Neural progenitor cell (in vitro differentiated cells): ENCODE measurements around the gene SLC26A8.

Experiments
- EZH2 ChIP-seq: fragments of 200-600 bp; sonication (generic); IDR thresholded peaks from 2 replicates; pipeline ENCODE4 v1.6.1; 2017; ENCODE audit warnings: antibody characterized with exemption, mild to moderate bottlenecking, moderate library complexity
- TF ChIP-seq, protein P1 (sequence below): fragments of 200-600 bp; sonication (generic); IDR thresholded peaks from 2 replicates; pipeline ENCODE4 v1.5.1; 2017; ENCODE audit warnings: antibody characterized with exemption, mild to moderate bottlenecking

DNA sequence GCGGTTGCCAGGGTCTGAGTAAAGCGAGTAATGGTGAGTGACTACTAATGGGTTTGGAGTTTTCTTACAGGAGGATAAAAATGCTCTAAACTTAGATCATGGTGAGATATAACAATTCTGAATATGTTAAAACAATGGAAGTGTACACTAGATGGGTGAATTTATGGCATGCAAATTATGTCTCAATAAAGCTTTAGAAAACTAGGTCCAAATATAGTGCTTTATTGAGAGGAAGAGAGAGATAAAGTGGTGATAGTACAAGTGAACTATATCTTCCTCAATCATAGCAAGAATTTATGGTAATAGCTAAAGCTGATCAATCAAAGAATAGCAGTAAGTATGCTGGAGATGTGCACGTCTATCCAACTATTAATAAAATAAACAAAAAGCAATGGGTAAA is 127.4 kb downstream of the SLC26A8 start:
- TF ChIP-seq EZH2, result no peak
- TF ChIP-seq, protein P1, sequence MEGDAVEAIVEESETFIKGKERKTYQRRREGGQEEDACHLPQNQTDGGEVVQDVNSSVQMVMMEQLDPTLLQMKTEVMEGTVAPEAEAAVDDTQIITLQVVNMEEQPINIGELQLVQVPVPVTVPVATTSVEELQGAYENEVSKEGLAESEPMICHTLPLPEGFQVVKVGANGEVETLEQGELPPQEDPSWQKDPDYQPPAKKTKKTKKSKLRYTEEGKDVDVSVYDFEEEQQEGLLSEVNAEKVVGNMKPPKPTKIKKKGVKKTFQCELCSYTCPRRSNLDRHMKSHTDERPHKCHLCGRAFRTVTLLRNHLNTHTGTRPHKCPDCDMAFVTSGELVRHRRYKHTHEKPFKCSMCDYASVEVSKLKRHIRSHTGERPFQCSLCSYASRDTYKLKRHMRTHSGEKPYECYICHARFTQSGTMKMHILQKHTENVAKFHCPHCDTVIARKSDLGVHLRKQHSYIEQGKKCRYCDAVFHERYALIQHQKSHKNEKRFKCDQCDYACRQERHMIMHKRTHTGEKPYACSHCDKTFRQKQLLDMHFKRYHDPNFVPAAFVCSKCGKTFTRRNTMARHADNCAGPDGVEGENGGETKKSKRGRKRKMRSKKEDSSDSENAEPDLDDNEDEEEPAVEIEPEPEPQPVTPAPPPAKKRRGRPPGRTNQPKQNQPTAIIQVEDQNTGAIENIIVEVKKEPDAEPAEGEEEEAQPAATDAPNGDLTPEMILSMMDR, result no peak
